Ectodermal cell (in vitro differentiated cells): ENCODE data around the gene RBM18.

Experiments
- H3K27ac ChIP-seq: 2 replicates; pipeline ENCODE4 v1.7.0; 2013; ENCODE audit warnings: mild to moderate bottlenecking, low read depth, low read length; ENCODE audit not compliant: insufficient read depth, poor library complexity, severe bottlenecking
- H3K27me3 ChIP-seq: 2 replicates; pipeline ENCODE4 v1.7.0; 2013; ENCODE audit warnings: mild to moderate bottlenecking, low read length; ENCODE audit not compliant: insufficient read depth, control insufficient read depth, poor library complexity, severe bottlenecking
- H3K36me3 ChIP-seq: one replicate; pipeline ENCODE4 v1.7.0; 2013; ENCODE audit warnings: low read length; ENCODE audit not compliant: control insufficient read depth, insufficient read depth
- H3K4me1 ChIP-seq: one replicate; pipeline ENCODE4 v1.7.0; 2013; ENCODE audit warnings: low read length; ENCODE audit not compliant: control insufficient read depth, insufficient read depth
- H3K4me3 ChIP-seq: 2 replicates; pipeline ENCODE4 v1.7.0; 2013; ENCODE audit warnings: low read depth, low read length, control low read depth; ENCODE audit not compliant: insufficient read depth
- H3K9me3 ChIP-seq: 2 replicates; pipeline ENCODE4 v1.7.0; 2013; ENCODE audit warnings: mild to moderate bottlenecking, low read length, moderate library complexity; ENCODE audit not compliant: control insufficient read depth
- WGBS, 2 experiments: methylation state at CpG; one replicate each; pipeline ENCODE4 v1.1.7; 2013; ENCODE audit warnings: missing lambda C conversion rate in 2 of 2; 5-methylcytosine and 5-hydroxymethylcytosine counted together

The RBM18 gene

DNA sequence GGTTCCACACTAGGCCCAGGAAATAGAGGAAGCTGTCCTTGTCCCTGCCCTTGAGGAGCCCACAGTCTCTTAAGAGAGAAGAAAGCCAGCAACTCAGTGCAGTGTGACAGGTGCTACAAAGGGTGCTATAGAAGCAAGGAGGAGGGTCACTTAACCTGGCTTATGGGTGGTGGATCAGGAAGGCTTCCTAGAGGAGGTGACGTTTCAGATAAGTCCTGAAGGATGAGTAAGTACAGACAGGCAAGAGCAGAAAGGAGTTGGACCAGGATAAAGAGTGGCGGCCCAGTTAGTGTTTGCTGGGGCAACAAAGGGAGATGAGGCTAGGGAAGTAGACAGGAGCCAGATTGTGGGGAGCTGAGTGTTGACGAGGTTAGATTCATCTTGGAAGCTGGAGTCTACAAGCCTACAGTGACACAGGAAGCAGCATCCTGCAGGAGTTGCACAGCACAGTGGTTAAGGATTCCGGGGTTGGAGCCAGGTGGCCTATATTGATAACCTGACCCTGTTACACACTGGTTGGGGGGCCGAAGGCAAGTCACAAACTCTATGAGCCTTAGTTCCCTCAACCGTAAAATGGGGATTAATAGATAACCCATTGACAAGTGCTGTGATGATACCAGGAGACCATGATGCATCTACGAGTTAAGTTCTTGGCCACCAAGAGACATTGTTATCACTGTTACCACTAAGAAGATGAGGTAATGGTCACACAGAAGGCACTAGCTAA, 30.5 kb downstream of the RBM18 start:
- Histone ChIP-seq H3K9me3 (no peaks in the 10 kb centered on the region), H3K4me3 (no peak overlapping the region), H3K27ac (no peak overlapping the region), H3K27me3 (peaks cover 47% of the 10 kb centered on the region), H3K36me3 (no peaks in the 10 kb centered on the region), H3K4me1 (no peaks in the 10 kb centered on the region)
- 91 to 92% methylated on average over 7 of the region's 7 CpGs for WGBS, 2 experiments

DNA sequence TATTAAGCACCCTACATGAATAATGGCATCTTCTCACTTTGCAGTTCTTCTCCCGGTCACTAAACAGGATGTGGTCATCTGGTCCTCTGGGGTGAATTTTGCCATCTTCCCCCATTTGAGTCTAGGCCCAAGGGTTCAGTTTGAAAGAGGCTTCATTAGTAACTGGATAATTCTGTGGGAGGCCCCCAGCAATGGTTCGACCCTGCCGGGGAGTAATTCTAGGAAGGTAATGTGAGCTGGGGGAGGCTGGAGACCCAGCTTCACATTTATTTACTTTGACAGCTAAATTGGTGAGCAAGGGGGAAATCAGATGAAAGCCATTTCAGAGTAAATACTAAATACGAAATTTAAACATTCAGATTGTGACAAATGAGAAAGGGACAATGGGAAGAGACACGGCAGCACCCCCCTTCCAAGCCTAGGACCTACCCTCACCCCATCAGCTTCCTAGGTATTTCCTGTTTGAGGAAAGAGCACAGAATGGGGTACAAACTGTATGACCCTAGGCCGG, 31.8 kb downstream of the RBM18 start:
- no peaks in the 10 kb centered on the region for H3K36me3 ChIP-seq
- H3K4me3 ChIP-seq: no peak overlapping the region
- H3K27me3 ChIP-seq: peaks cover 61% of the 10 kb centered on the region
- H3K9me3 ChIP-seq: no peaks in the 10 kb centered on the region
- H3K27ac ChIP-seq: no peak overlapping the region
- H3K4me1 ChIP-seq: peaks cover 5% of the 10 kb centered on the region
- WGBS, 2 experiments: 74% methylated on average over 6 of the region's 6 CpGs

DNA sequence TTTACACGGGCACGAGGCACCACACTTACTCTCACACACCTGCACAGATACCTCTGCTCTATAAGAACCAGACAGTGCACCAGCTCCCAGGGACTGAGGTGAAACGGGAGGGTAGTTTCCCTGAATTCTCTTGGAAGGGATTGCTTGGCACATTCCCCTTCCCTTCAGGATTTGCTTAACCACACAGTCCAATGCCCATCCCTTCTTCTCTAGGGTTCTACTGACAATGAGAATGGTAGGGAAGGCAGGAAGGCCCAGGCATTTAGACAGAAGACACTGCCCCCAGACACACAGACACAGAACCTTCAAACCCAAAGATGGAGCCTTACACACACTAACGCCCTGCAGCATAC, 35.2 kb downstream of the RBM18 start:
- Histone ChIP-seq H3K9me3 (no peaks in the 10 kb centered on the region), H3K27ac (no peak overlapping the region), H3K36me3 (no peaks in the 10 kb centered on the region), H3K27me3 (peaks cover 94% of the 10 kb centered on the region), H3K4me1 (peaks cover 9% of the 10 kb centered on the region), H3K4me3 (no peak overlapping the region)
- WGBS, 2 experiments: 42 to 50% methylated on average over 4 of the region's 4 CpGs

DNA sequence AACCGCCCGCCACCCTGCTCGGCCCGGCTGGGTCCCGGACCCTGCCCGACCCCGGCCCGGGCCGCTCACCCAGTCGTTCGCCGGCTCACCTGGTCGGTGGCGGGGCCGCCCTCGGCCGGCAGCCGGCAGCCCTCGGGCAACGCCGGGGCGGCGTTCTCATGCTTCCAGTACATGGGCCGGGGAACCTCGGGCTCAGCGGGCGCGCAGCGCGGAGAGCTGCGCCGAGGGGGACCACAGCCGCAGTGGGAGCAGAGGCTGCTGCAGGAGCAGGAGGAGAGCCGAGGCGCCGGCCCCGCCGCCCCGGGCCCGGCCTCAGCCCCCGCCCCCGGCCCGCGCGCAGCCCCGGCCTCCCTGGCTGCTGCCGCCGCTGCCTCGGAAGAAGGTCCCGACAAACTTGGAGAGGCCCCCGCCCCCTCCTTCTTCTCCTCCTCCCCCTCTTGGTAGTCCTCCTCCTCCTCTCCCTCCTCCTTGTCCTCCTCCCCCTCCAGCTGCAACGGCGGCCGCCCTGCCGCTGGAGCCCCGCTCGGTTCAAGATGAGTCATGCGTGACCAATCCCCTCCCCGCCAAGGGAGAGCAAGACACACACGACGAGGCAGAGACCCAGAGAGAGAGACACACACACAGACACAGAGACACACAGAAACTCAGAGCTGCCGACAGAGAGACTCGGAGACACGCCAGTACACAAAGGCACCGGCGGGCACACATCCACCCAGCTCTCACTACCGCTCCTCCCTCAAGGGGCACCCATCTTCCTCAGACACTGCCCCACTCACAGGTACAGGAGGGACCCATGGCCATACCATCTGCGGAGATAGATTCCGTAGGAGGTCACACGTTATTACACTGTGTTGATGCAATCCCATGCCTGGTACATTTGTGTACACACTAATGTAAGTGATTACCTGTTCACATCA, 35.8 kb downstream of the RBM18 start, which contains the start of gene LHX6:
Gene LHX6 (minus strand): TSS at position 390 of the 917 bp plus-strand sequence. CDS start 217 bp downstream, at position 173.
- H3K4me1 ChIP-seq: peaks cover 9% of the 10 kb centered on the region
- H3K9me3 ChIP-seq: no peaks in the 10 kb centered on the region
- H3K27me3 ChIP-seq: peaks cover 96% of the 10 kb centered on the region
- peak within 1 kb of the TSS; percentile 36 for H3K4me3 ChIP-seq
- WGBS, 2 experiments: 2% methylated on average over 69 to 70 of the region's 70 CpGs
- H3K36me3 ChIP-seq: no peaks in the 10 kb centered on the region
- H3K27ac ChIP-seq: no peak within 1 kb of the TSS

DNA sequence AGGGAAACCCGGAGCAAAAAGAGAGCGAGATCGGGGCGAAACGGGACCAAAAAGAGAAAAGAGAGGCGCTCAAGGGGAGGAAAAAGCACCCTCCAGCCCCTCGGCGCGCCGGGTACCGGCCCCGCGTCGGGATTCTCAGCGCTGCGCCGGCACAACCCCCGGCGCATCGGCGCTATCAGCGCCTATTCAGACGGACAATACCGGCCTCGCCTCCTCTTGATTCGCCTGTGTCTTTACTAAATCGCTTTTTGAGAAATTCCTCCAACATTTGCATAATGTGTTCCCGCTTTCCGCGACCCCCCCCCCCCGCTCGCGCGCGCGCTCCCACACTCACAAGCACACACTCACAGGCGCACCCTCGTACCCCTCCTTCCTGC, 36.5 kb downstream of the RBM18 start:
- Histone ChIP-seq H3K4me3 (peak overlapping the region; percentile 36), H3K36me3 (no peaks in the 10 kb centered on the region), H3K9me3 (no peaks in the 10 kb centered on the region), H3K27me3 (peaks cover 100% of the 10 kb centered on the region), H3K27ac (no peak overlapping the region), H3K4me1 (peaks cover 9% of the 10 kb centered on the region)
- WGBS, 2 experiments: 0% methylated on average over 38 of the region's 38 CpGs

DNA sequence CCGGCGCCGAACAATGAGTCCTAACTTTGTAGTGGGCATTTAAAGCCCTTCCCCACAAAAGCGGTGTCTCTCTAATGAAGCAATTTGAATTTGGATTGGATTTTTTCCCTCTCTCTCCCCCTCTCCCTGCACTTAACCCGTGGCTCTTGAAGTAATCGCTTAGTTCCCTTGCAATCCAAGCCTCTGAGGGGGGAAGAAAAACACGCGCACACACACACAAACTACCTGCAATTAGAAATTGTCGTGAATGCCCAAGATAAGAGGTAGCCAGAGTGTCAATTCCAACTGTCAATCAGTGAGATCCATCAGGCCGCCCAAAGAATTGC, 37.1 kb downstream of the RBM18 start:
- Histone ChIP-seq H3K9me3 (no peaks in the 10 kb centered on the region), H3K4me1 (peaks cover 9% of the 10 kb centered on the region), H3K27me3 (peaks cover 100% of the 10 kb centered on the region), H3K27ac (no peak overlapping the region), H3K36me3 (no peaks in the 10 kb centered on the region), H3K4me3 (no peak overlapping the region)
- WGBS, 2 experiments: 2 to 4% methylated on average over 9 of the region's 10 CpGs

DNA sequence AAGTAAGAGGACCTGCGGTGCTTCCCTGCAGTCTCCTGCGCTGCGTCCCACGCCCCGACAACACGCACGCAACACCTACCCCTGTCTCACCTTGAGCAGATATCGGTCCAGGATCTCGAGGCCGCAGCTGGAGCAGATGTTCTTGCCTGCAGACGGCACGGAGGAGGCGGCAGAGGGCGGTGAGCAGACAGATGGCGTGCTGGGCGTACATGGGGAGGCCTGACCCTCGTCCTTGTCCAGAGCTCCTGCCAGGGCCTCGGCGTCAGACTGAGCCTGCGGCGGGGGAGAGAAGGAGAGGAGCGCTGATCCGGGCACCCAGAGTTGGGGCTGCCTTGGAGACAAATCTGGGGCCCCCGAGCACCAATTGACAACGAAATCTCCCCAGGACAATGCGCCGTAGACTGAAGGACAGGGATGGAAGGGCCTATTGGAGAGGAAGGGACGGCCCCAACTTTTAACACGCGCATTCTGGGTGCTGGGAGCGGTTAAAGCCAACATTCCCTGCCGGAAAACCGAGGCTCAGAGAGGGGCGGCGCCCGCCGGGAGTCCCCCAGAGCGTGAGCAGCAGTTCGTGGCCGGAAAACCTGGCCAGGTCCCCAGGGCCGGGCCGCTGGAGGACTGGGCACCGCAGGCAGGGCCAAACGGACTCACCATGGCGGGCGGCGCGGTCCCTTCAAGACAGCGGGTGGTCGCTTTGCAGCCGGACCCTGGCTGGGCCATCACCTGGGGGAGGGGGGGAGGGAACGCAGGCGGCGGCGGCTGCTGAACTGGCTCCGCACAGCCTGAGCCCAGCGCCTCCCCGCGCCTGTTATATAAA, 37.7 kb downstream of the RBM18 start:
- Histone ChIP-seq H3K4me1 (peaks cover 9% of the 10 kb centered on the region), H3K27me3 (peaks cover 100% of the 10 kb centered on the region), H3K4me3 (no peak overlapping the region), H3K9me3 (no peaks in the 10 kb centered on the region), H3K27ac (no peak overlapping the region), H3K36me3 (no peaks in the 10 kb centered on the region)
- 3% methylated on average over 59 of the region's 59 CpGs for WGBS, 2 experiments

DNA sequence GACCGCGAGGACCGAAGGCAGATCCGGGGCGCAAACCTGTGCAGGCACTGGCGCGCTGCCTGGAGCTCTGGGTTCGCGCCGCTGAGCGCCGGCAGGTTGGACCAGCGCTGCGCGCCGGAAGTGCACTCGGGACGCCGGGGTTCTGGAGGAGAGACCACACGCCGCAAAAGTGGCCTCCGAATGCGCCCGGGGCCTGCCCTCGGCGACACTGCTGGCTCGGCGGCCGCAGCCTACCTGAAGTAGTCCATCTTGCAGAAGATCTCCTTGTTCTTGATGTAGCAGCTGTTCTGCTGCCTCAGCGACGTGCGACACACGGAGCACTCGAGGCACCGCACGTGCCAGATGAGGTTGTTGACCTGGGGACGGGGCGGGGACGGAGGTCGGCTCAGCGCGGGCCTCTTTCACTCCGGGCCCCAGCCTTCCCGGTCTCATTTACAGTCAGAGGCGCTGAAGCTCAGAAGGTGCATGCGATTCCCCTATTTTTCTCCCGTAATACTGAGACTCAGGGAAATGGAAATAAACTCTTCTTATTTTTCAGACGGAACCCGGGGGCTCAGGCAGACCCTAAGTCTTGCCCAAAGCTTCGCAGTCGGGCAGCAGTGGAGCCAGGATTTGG, 38.4 kb downstream of the RBM18 start:
- 58 to 63% methylated on average over 51 of the region's 51 CpGs for WGBS, 2 experiments
- H3K4me3 ChIP-seq: no peak overlapping the region
- H3K9me3 ChIP-seq: no peaks in the 10 kb centered on the region
- H3K27me3 ChIP-seq: peaks cover 100% of the 10 kb centered on the region
- no peaks in the 10 kb centered on the region for H3K36me3 ChIP-seq
- peaks cover 13% of the 10 kb centered on the region for H3K4me1 ChIP-seq
- no peak overlapping the region for H3K27ac ChIP-seq

DNA sequence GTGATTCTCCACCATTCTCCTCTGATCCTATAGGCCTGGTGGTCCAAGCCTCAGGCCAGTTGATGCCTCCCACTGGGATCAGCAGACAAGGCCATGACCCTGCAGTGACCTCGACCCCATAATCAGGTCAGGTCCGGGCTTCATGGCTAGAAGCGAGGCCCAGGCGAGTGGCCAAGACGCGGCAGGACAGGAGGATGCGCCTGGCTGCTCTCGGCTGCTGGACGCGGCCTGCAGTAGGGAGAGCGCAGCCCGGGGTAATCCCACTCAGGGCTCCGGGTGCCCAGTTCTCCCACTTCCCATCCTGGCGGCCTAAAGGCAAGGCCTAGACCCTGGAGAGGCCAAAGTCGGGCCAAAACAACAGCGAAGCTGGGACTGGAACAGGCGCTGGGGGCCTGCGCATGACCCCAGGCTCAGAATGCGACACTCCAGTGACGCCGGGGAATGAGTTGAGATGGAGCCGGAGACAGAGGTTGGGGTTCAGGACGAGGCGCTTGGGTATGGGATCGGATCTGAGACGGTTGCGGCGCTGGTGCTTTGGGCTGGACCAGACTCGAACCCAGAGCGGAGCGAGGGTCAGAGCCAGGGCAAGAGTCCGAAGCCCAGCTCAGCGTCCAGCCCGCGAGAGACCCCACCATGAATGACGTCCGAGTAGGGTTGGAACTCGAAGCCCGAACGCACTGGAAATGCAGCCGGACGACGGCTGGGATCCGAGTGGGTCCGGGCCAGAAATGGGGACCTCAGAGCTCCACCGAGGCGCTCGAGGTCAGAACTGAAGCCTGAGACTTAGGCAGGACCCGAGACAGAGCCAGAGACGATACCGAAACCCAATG, 39.1 kb downstream of the RBM18 start:
- Histone ChIP-seq H3K4me1 (peaks cover 20% of the 10 kb centered on the region), H3K4me3 (no peak overlapping the region), H3K27ac (no peak overlapping the region)

More for the DNA sequence above, 39.1 kb downstream of the RBM18 start:
- WGBS, 2 experiments: 92 to 93% methylated on average over 51 of the region's 51 CpGs
- Histone ChIP-seq H3K9me3 (no peaks in the 10 kb centered on the region), H3K27me3 (peaks cover 100% of the 10 kb centered on the region), H3K36me3 (no peaks in the 10 kb centered on the region)
